Activated gamma-delta T cell treated with Interleukin-2 at 50 U/mL for 16 hours (primary cell): ENCODE data around the gene GPR171.

Source experiments
- DNase-seq: peaks from one replicate; pipeline ENCODE4 v3.0.0-alpha.2; 2020

GPR171 gene

DNA sequence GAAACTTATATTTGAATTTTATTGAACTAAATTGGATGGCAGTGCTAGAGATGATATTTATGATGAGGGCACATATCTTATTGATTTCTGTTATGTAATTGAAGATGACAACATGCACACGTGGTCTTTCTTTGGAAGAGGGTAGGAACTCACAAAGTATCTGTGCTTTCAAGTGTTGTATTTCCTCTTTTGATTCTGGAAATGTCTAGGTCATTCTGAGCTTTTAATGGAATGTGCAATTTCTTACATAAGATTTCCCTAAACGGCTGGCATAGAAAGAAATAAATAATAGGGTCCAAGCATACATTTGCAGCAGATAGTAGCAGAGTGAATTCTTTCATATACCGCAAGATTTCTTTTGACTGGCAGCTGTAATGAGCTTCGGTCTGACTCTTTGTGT is 10.1 kb upstream of the GPR171 start:
- DNase-seq: no peak

GRCh38 chr3:151210676-151211381 is 7.8 kb upstream of the GPR171 start:
- peak; percentile 16 for DNase-seq

GRCh38 chr3:151209654-151210053 is 6.6 kb upstream of the GPR171 start:
- DNase-seq: no peak

- no peak for DNase-seq
These were observed 3.2 kb upstream of the GPR171 start for GRCh38 chr3:151206201-151206600.

DNA sequence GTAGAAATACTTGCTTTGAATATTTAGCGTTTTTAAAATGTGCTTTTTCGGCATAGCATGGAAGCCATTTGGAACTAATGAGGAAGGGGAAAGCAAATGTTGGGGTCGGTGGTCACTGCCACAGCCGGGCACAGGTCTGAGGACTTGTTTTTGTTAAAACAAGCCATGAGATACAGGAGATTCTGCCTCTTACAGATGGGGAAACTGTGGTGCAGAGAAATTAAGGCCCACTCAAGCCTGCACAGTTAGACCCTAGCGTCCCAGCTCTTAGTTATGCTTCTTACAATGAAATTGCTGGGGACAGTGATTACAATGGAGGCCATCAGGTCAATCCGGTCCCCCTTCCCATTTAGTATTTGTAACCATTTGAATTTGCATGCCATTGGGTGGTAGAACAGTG is 2.5 kb upstream of the GPR171 start:
- DNase-seq: no peak

- DNase-seq: no peak
These were observed 1.8 kb upstream of the GPR171 start for GRCh38 chr3:151204530-151205402.

DNA sequence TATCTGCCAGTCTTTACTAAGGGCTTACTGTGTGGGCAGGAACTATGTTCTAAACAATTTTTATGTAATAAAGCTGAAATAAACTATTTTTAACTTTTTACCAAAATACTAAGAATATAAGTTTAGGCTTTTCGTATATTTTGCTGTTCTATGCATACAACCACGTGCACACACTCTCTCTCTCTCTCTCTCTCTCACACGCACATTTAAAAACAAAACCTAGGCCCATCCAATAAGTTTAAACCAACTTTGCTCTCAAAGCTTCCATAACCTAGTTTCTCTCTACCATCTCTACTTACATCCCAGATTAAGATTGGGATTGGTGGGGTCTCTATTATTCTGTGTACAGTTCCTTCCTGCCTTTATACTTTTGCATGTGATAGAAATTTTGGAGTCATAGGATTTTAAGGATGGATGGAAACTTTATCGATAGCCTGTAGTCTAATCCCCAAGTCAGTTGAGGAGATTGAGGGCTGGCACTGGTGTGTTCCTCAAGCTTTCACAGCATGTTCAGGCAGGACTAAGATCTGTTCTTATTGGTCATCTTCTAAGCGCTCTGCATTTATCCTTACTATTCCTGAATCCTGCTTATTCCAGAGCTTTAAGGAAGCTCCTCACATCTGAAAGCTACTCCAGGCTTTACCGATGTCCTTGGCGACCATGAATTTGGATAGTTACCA is 1.8 kb downstream of the GPR171 start:
- DNase-seq: no peak

DNA sequence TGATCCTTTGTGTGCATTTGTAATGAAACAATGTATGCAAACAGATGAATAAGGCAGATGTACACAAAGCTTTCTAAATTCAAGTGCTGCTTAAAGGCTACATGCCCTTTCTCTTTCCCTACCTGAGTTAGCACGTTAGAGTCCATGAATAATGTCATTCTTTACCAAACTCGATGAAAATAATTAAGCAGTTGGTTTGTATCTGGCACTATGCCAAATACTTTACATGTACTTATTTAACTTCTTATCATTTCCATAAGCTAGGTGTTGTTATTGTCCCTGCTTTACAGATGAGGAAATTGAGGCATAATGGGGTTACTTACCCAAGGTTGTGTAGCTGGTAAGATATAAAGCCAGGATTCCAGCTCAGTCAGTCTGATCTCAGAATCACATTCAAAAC is 2.4 kb downstream of the GPR171 start:
- no peak for DNase-seq

DNA sequence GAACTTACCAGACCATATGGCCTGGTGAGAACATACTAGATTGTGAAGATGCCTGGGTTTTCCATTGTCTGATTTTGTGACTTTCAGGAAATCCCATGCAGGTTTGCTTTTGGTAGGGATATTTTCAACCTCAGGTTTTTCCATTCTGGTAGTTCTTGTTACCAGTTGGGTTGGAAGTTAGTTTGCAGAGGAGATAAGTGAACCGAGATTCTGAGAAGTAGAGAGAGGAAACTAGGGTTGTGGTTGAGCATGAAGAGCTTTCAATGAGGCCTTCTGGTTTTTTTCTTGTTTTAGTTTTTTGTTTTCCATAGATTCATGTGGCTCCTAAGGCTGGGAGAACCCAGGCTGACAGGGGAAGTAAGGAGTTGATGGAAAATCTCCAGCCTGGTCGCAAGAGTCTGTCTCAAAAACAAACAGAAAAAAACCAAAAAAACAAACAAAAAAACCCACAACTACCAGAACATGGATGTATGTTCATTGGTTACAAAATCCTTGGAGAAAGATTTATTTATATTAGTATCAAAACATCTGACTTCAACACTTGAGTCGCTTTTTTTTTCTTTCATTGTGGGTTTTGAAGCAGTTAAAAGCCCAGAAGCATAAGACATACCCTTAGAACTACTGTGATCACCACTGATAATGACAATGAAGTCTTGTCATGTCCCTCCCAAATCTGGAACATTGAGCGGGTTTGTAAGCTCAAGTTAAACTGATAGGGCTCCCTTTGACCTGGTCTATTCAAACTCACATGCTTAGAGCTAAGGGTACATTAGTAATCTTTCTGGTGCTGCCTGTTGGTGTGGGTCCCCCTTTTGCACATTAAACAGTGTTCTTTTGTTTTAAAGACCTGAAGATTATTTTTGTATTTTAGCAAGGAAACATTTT is 3.2 kb downstream of the GPR171 start:
- no peak for DNase-seq

DNA sequence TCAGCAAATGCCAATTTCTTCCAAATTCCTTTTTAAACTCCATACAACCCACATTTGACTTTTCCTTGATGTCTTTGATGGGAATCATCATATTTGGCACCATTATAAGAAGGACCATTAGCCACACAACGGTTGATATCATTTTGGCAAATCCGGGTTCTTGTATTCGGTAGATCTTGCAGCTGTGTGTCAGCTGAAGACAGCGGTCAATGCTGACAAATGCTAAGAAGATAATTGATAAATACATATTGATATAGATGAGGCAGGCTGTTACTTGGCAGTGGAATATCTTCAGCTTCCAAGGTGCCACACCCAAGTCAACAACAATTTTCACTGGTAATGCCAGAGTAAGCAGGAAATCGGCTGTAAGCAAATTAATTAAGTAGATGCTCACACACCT is 4.2 kb downstream of the GPR171 start:
- DNase-seq: no peak

DNA sequence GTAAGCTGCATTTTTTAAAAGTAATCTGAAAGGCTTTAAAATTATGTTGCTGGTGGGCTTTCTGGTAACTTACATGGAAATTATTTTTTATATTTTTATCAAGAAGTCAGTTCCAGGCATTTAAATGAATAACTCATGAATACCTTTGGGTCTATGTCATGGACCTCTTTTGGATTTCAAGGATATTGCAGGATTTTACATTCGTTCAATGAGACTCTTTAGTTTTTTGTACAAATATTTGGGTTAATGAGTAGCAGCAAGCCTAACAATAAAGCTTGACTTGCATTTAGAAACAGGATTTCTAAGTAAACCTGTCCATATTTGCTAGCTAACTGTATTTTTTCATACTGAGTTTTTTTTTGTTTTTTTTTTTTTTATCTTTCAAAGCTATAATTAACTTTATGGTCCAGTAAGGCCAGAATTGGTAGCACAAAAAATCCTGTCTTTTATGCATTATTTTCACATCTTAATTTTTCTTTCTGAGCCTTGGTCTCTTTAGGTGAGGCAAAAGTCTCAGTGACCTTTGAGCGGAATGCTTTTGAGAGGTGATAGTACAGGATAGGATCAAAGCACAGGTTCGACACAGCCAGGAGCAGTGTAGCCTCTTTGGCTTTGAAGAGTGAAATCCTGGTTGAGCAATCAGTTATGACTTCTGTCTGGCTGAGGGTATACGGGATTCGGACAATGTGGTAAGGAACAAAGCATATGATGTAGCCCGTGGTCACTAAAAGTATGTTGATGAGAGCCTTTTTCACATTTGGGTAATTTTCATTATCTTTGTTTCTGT is 4.8 kb downstream of the GPR171 start:
- no peak for DNase-seq

DNA sequence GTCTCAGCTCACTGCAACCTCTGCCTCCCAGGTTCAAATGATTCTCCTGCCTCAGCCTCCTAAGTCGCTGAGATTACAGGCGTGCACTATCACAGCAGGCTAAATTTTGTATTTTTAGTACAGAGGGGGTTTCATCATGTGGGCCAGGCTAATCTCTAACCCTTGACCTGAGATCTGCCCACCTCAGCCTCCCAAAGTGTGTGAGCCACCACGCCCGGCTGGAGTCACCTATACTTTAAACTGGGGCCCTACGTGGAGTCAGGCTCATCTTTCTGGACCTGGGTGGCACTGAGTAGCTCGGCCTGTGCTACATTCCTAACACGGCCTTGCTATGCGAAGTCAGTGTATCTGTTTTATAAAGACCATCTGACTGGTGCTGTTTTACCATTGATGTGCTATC is 5.8 kb downstream of the GPR171 start:
- no peak for DNase-seq

DNA sequence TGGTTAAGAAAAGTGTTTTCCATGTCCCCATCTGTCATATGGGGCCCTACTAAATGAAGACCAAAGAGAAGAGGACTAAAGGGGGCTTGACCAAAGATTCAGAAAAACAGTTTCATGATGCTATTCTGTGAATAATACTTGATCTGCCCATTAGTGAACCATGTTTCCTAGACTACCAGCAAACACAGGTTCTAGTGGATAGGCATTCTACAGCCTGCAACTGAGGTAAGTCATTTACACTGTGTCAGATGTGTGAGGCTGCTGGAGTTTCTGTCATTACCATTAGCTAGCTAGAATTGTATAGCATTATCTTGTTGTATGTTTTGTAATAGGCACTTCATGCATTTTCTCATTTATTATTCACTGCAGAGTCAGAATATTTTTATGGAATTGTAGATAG is 6.6 kb downstream of the GPR171 start:
- DNase-seq: no peak

DNA sequence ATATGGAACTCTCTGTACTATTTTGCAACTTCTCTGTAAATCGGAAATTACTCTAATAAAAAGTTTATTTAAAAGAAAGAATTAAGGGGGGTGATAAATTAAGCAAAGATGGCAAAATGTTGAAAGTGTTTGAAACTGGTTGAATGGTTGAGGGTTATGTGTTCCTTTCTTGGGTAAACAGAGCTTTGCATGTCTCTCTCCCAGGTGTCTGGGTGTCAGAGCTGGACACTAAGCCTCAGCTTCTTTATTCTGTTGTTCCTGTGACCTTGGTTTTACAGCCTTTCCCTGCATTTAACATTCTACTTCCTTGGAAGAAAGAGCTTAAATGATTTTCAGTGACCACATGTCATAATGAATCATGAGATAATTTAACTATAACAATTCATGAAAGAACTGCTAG is 7.2 kb downstream of the GPR171 start:
- DNase-seq: no peak

DNA sequence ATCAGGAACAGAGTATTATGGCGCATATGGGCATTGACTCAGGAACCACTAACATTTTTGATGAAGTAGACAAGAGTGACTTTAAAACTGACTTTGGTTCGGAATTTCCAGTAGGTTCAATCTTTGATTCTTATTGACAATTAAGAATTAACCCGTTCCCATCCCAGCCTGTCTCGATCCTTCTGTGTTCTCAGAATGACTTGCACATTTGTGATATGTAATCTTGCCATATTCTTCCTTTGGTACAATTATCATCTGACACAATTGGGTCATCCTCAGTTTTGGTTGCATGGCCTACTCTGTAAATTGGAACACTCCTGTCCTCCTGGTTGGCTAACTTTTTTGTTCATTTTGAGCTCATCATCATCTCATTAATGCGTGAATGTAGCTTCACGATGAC is 10.5 kb downstream of the GPR171 start:
- no peak for DNase-seq

DNA sequence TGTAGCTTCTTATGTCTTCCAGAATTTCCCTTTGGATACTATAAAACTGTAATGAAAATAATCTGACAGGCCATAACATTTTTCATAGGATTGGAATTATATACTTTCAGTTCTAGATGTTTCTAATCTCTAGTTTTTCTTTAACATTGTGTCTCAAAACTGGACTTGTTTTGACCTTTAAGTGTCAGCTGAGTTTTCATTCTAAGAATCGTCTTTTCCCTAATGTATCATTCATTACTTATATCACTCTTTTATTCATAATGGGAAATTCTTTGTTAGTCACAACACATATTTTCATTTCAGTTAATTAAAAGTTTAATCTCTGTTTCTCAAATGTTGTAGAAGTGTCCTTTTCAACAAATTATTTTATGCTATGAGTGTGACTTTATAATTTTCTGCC is 11.9 kb downstream of the GPR171 start:
- no peak for DNase-seq

GRCh38 chr3:151183265-151183671 is 19.7 kb downstream of the GPR171 start:
- DNase-seq: peak; percentile 28

- DNase-seq: no peak
These were observed 20.5 kb downstream of the GPR171 start for GRCh38 chr3:151182349-151183079.

- no peak for DNase-seq
These were observed 24.7 kb downstream of the GPR171 start for GRCh38 chr3:151178208-151178845.

- no peak for DNase-seq
These were observed 27.1 kb downstream of the GPR171 start for GRCh38 chr3:151175952-151176351.

GRCh38 chr3:151174351-151174750 is 28.7 kb downstream of the GPR171 start:
- no peak for DNase-seq
